HepG2 (cell line): ENCODE data around the gene SCUBE1. TPM values are rescaled to one million over a fixed set of nuclear protein-coding genes. Genes with fewer than 3 reads are reported as not detected.

Experiments used
- AGO2 ChIP-seq: fragments of 200-400 bp; formaldehyde crosslinking; optimal IDR thresholded peaks from 2 replicates; pipeline ENCODE3; 2017; ENCODE audit warnings: mild to moderate bottlenecking, low read depth, low read length, moderate library complexity
- DPF2 ChIP-seq: sonication (generic); formaldehyde crosslinking; IDR thresholded peaks from 2 replicates; pipeline ENCODE4 v1.4.0; 2020; ENCODE audit warnings: mild to moderate bottlenecking, low read depth, missing genetic modification reagents, borderline replicate concordance
- ELF4 ChIP-seq: sonication (generic); formaldehyde crosslinking; IDR thresholded peaks from 2 replicates; pipeline ENCODE4 v1.5.0; 2020; ENCODE audit warnings: missing genetic modification reagents, mild to moderate bottlenecking, moderate library complexity, borderline replicate concordance
- HNRNPK ChIP-seq: fragments of 200-400 bp; formaldehyde crosslinking; IDR thresholded peaks from 2 replicates; pipeline ENCODE4 v1.6.1; 2018; ENCODE audit warnings: low read length, low read depth, moderate library complexity, mild to moderate bottlenecking; ENCODE audit not compliant: poor library complexity, severe bottlenecking
- KIAA2018 ChIP-seq: sonication (generic); formaldehyde crosslinking; IDR thresholded peaks from 2 replicates; pipeline ENCODE4 v1.5.0; 2020; ENCODE audit warnings: mild to moderate bottlenecking, missing genetic modification reagents, borderline replicate concordance
- PHF8 ChIP-seq: sonication (generic); formaldehyde crosslinking; IDR thresholded peaks from 2 replicates; pipeline ENCODE4 v1.5.0; 2020; ENCODE audit warnings: missing genetic modification reagents
- ZBTB40 ChIP-seq, 2 experiments: fragments of 450-650 bp in 1 of 2; sonication (generic) in 1 of 2; formaldehyde crosslinking in 1 of 2; IDR thresholded peaks; 2 replicates each; pipeline versions ENCODE4 v1.6.1 to v1.8.0; 2016 to 2022; ENCODE audit warnings: antibody characterized with exemption in 1 of 2, mild to moderate bottlenecking in 1 of 2, missing genetic modification reagents in 1 of 2
- ZNF556 ChIP-seq: sonication (generic); formaldehyde crosslinking; IDR thresholded peaks from 2 replicates; pipeline ENCODE4 v1.4.0; 2020; ENCODE audit warnings: mild to moderate bottlenecking, missing genetic modification reagents, borderline replicate concordance
- polyA plus RNA-seq, 8 experiments: library from polyadenylated mRNA; depleted of rRNA in 3 of 8; stranded (reverse) in 7 of 8; unstranded in 1 of 8; fragments of >200 nt; fragmentation: Illumina TruSeq in 4 of 8; extraction: Trizol in 4 of 8; gene quantifications; 2 replicates each; pipeline versions ENCODE4 v1.2.1 to v1.2.3, GENCODE V29; 2011 to 2016; ENCODE audit warnings: low read depth in 4 of 8, missing spikeins in 1 of 8, mixed read lengths in 1 of 8; ENCODE audit not compliant: insufficient read depth in 1 of 8
- total RNA-seq, 5 experiments: library from RNA; depleted of rRNA; stranded (reverse); fragments of >200 nt; fragmentation: Illumina TruSeq; extraction: Trizol; gene quantifications; 2 replicates each; pipeline ENCODE4 v1.2.3, GENCODE V29; 2016; ENCODE audit warnings: low read depth in 1 of 5
- TF ChIP-seq, protein P1 (sequence below): sonication (generic); formaldehyde crosslinking; IDR thresholded peaks from 2 replicates; pipeline ENCODE4 v1.4.0; 2020; ENCODE audit warnings: missing genetic modification reagents

Gene SCUBE1
- total and polyA plus RNA-seq, 2 of the 13 experiments (the other 11 are each of a cell fraction or from before 2014, with no cell fraction given): under 0.01 to 0.05 TPM

DNA sequence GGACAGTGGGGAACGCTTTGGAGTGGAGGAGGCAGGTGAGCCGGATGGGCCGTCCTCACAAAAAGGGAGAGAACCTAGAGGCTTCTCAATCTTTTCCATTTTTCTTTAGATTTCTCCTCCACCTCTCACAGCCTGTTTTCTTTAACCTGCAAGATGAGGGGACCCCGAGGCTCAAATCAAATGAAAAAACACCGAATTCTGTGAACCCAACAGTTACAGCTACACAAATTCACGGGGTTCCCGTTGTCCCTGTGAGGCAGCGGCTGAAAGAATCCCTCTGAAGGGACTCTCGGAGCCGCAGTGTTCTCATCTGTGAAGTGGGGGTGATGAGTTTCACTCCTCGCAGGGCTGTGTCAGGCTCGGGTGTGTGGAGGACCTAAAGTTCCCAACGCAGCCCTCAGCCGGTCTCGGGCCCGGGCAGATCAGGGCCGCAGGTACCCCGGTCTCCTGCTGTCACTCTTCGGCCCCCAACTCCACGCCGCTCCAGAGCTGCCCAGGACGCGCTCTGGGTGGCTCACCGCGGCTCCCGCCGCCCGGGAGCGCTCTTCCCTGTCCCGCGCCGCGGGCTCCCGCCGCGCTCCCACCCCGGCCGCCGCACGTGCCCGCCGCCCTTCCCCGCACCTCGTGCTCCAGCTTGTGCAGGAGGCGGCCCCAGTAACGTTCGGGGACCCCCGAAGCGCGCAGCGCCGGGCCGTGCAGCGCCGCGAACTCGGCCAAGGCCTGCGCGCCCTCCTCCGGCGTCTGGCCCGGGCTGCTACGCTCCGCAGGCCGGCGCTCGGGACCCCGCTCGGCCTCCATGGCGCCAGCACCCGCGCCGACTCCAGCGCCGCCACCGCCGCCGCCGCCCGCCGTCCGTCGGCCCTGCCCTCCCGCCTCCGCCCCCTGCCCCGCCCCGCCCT lies 156.7 kb downstream of the SCUBE1 start, which contains the start of gene TTLL12 (continued):
- TF ChIP-seq ZNF556 (CRISPR knock-in tag): no peak
- no peak for TF ChIP-seq HNRNPK
- TF ChIP-seq AGO2: peak; percentile 46
- TF ChIP-seq, protein P1, sequence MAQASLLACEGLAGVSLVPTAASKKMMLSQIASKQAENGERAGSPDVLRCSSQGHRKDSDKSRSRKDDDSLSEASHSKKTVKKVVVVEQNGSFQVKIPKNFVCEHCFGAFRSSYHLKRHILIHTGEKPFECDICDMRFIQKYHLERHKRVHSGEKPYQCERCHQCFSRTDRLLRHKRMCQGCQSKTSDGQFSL (CRISPR knock-in tag): peak; percentile 39; the same call in 1 of the 2 replicates
- no peak; the same call in 1 of the 2 replicates for TF ChIP-seq PHF8 (CRISPR knock-in tag)
- TF ChIP-seq ELF4 (CRISPR knock-in tag): no peak
- no peak for TF ChIP-seq KIAA2018 (CRISPR knock-in tag)
- no peak for TF ChIP-seq DPF2 (CRISPR knock-in tag)
- no peak for TF ChIP-seq ZBTB40 (IDR thresholded peaks at IDR 0.05)
- peak; percentile 35; the same call in 1 of the 2 replicates for TF ChIP-seq ZBTB40 (CRISPR knock-in tag; IDR thresholded peaks at IDR 0.05)
